ENCODE measurements around the gene LHX3.

The LHX3 gene

DNA sequence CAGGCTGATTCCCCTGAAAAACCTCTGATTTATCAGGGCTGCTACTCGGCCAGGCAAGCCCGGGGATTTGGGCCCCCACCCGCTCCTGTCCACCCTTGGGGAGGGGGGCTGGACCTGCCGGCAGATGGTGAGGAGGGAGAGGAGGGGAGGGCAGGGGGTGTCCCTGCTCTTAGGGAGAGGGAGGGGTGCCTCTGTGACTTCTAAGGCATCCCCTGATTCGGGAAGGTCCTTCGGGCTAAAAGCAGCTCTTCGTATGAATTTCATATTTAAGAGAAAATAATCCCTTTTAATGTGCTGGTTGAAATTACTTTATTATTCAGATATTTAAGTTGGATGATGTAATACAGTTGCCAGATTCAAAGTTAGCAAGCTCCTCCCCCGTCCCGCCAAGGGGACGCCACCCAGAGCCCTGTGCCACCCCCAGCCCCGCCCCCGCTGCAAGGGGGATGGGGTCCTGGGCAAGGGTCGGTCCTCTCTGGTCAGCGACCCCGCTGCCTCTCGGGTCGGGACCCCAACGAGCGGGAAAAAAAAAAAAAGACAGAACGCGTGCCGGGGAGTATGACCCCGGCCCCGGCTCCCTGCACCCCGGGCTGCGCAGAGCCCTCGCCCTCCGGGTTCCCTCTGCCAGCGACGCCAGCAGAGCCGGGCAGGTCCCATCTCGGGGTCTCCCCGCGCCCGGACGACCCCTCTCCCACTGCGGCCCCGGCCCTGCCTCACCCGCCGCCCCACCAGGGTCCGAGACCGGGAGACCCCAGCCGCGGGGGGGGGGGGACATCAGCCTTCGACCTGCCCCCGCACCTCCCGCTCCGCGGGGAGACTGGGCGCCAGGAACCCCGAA is 12.4 kb downstream of the LHX3 start:
- no peak for DNase-seq (ENCODE audit: low spot score)

DNA sequence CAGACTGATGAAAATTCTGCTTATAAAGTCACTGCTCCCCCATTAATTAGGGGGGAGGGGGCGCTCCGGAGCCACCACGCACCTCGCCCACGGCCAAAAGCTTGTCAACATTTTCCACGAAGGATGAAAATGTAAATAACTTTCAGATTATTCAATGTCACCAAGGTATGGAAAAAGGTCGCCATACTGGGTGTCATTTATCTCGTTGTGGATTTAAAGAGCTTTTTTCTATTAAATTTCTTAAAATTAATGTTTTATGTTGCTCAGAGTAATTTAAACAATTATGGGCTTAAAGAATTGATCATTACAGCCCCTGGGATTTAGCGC is 13.0 kb downstream of the LHX3 start:
- no peak for DNase-seq (ENCODE audit: low spot score)

DNA sequence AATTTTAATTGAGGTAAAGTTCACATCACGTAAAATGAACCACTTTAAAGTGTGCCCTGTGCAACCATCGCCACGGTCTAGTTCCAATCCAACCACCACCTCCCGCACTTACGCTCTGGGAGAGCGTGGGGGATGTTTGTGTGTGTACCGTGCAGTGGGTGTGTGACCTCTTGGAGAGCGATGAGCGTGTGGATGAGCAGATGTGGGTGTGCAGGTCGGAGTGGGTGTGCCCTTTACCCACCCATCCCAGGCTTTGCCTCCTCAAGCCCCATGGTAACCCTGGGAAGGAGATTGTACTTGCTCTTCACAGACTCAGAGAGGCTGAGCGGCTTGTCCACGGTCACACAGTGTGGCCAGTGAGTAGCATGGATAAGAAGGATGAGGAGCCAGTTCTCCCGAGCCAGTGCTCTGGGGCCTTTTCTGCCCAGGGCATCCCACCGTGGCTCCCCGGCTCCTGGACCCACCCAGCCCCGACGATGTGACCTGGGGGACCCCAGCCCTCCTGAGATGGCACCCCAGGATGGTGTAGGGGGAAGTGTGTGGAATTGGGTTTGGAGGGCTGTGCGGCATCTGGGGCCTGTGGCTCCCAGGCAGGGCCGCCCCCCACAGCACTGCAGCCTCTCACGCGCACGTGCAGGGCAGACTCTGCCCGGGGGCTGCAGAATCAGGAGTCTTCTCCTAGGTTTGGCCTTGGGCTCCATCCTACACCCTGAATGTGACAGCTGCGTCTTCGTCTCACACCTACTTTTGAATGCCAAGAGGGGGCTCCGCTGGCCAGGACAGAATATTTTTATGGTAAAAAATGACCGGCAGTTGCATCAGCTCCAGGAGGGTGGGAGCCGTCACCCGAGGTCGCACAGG is 13.6 kb downstream of the LHX3 start:
- no peak for DNase-seq (ENCODE audit: low spot score)

DNA sequence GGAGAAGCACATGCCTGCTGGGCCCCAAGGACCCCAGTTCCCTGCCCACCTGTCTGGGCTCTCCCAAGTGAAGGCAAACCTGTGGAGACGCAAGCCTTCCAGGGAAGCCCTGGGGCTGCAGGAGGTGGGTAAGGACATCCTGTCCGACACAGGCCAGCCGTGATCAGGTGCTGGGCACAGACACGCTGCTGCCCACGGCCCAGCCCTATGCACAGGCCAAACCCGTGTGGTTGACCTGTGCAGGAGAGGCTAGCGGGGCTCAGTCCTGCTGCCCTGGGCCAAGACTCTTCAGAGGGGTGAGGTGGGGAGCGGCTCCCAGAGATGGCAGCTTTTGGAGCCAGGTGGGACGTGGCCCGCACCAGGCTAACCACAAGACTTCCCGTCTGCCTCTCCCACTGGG is 14.3 kb downstream of the LHX3 start:
- no peak for DNase-seq (ENCODE audit: low spot score)

DNA sequence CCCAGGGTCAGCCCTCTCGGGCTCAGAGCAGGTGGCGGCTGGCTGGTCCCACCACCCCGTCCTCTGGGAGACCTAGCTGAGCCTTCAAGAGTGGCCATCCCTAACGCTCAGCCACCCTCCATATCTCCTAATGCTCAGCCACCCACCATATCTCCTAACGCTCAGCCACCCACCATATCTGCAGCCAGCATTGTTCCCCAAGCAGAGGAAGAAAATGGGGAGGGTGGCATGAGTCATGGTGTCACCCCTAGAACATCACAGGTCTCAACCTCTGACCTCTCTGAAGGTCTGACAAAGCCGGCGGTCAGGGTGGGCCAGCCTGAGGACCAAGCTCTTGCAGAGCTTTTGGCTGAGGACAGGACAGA is 14.7 kb downstream of the LHX3 start:
- DNase-seq (ENCODE audit: low spot score), result no peak

DNA sequence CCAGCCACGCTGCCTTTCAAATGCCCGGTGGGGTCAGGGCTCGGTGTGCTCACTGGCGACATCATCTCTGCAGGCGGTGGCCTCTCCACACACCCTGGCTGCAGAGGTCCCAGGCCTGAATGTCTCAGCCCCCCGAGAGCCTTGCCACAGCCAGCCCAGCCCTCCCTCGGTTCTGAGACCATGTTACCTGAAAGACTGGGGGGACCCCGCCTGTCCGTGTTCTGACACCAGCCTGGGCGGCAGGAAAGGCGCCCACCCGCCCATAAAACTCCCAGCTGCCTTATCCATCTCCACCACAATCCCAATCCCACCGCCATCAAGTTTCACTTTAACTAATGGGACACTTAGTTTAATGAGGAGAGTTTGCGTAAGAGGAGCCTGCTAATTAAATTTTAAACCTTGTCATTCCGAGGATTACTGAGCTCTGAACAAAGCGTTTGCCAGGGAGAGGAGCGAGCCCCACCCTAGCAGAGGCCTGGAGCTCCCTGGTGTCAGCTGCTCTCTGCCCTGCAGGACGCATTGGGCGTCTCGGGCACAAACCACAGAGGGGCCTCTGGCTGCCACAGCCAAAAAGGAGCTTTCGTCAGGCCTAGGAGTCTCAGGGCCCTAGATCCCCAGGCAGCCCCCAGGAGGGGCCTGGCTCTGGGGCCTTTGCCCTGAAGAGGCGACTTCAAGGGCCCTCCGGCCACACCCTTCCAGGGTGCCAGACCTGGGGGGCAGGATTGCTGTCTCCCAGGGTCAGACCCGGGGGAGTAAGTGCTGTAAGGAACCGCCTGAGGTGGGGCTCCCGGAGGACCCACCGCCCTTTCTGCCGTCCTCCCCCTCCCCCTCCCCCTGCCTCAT is 15.3 kb downstream of the LHX3 start:
- DNase-seq (ENCODE audit: low spot score), result peak; percentile 56

DNA sequence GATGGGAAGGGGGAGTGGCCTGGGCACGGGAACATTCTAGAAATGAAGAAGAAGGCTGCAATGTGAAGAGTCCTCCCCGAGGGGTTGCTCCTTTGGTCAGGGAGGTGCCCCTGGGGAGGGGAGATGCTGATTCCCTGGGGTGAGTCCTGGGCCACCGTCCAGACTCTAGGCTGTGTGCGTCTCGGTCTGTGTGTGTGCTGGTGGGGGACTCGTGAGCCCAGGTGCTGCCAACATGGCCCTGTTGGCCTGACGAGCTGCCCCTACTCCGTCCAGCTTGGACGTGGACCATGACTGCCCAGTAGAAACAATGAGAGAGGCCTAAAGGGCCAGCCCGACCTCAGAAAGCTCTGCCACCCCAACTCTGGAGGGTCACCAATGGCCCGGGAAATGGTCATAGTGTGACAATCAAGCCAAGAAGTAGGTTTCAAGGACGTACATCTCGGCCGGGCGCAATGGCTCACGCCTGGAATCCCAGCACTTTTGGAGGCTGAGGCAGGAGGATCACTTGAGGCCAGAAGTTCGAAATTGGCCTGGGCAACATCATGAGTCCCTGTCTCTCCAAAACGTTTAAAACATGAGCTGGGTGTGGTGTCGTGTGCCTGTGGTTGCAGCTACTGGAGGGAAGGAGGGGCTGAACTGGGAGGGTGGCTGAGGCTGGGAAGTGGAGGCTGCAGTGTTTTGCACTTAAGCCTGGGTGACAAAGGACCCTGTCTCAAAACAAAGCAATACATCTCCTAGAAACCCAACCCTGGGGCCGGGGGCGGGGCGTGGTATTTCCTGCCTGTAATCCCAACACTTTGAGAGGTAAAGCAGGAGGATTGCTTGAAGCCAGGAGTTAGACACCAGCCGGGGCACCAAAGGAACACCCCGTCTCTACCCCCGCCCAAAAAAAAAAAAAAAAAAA is 17.0 kb downstream of the LHX3 start:
- no peak for DNase-seq (ENCODE audit: low spot score)

DNA sequence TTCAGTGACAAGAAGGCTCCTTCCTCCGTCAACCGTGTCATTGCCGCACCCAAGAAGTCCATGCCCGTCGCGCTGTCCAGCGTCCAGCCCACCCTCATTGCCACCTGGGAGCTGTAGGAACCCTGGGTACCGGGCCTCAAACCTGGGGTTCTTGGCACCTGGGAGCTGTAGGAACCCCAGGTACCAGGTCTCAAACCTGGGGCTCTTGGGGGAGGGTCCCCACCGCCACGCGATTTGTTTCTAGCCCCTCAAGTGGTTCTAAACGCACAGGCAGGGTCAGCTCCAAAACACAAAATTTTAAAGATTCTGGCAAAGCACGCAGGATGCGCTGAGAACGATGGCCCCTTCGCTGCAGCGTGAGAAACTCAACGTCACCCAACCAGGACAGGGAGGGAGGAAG is 17.7 kb downstream of the LHX3 start:
- no peak for DNase-seq (ENCODE audit: low spot score)

DNA sequence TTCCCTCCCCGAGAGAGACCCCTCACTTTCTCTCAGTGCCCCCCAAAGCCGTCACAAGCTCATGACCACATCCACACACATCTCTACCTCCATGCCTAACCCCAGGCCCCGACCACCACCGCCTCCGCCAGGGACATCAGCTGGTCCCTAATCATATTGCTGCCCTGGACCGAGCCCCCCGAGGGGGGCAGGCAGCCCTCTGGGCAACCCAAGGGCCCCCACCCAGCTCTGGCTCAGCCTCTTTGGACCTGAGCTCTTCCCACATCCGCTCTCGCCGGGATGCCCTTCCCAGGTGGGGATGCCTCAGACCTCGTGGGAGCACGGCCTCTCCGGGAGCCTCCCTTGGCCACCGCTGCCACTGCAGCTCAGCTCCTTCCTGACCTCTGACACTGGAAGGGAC is 18.5 kb downstream of the LHX3 start:
- no peak for DNase-seq (ENCODE audit: low spot score)

DNA sequence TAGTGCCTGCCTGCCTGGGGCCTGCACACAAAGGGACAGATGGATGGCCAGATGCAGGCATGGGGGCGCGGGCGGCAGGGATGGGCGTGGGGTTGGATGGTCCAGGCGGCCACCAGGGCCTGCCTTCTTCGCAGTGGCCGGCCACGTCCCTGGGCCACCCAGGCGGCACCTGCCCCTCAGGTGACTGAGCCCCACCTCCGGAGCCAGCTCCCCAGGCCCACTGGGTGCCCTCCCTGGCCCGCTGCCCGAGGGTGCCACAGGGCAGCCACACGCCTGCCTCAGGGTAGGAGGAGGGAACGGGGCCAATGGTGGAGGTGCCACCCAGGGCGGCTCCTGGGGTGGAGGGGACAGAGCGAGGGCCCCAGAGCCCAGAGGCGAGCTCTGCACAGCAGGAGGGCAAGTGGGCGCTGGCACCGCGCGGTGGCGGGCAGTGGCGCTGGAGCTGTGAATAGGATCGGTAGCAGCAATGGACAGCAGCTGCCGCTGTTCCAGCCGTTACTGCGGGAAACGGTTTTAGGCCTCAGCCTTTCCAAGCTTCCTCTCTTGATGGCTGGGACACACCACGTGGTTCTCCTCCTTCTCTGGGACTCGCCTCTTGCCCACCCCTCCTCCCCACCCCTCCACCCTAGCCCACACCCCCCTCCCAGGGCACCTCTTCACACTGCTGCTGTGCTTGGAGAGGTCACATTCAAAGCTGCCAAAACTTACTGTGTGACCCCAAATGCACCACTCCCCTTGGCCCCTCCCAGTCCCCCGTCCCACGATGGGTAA is 19.1 kb downstream of the LHX3 start:
- no peak for DNase-seq (ENCODE audit: low spot score)

DNA sequence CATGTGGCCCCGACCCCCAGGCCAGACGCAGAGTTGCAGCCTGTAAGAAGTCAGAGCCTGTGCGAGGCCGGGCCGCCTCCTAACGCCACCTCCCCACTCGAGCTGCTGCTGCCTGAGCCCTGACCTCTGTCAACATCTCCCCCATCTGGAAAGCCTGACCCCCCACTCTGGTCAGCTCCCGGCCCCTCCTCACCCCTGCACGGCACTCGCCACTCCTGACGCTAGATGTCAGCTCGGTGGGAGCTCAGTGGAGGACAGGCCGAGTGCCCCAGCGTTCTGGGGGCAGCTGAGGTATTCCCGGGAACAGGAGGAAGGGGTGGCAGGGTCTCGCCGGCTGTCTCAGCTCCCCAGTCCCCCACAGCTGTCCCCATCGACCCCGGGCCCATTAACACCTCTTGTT is 19.9 kb downstream of the LHX3 start:
- no peak for DNase-seq (ENCODE audit: low spot score)

DNA sequence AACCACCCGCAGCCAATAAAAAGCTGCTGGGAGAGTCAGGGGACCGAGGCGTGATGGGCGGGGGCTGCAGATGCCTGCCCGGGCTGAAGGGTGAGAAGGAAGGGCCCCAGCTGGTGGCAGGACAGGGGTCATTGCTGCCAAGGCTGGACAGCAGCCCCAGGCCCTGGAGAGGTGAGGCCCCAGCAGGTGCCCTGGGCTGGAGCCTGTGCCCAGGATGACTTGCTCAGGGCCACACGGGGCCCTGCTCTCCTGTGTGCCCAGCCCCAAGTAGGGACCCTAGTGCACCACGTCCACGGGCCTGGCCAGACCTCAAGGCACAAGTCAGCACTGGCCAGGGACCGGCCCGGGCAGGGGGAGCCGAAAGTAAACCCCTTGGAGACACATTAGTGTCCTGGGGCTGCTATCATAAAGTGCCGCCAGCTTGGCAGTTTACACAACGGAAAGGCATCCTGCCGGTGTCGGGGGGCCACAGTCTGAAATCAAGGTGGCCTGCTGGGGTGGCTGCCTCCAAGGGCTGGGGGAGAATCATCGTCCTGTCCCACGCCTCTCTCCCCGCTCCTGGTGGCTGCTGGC is 22.0 kb downstream of the LHX3 start:
- no peak for DNase-seq (ENCODE audit: low spot score)

DNA sequence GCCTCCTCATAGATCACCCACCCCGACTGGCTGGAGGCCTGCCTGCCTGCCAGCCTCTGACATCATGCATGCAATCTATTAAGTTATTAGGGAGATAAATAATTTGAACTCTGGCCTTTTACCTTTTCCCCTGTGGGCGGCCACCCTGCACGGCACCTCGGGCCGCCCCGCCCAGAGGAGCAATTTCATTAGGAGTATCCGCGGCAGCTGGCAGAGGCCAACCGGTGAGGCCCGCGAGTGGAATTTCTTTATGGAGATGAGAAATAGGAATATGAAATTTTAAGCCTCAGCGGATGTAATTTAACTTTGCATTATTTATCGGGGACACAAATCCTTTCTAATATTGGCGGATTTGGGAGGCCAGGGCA is 22.5 kb downstream of the LHX3 start:
- no peak for DNase-seq (ENCODE audit: low spot score)

DNA sequence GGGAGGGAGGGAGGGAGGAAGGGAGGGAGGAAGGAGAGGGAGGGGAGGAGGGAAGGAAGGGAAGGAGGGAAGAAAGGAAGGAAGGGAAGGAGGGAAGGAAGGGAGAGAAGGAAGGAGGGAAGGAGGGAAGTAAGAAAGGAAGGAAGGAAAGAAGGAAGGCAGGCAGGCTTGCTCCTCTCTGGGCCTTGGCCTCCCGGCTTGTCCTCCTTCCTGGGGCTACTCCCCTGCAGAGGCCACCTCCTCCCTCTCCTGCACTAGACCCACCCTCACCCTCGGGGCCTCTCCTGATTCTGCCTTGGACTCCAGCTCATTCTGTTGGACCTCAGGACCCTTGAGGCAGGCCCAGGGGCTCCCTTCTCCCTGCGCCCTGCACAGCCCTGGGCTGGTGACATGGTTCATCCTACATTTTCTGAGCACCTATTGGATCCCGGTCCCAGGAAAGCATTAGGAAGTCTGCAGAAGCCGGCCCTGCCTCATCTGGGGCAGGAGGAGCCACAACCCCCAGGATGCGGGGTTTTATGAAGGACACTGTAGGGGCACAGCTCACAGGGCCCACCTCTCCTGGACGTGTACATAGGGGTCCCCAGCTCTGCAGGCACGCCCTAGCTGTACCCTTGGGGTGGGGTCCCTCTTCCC is 23.0 kb downstream of the LHX3 start:
- DNase-seq (ENCODE audit: low spot score), result no peak

DNA sequence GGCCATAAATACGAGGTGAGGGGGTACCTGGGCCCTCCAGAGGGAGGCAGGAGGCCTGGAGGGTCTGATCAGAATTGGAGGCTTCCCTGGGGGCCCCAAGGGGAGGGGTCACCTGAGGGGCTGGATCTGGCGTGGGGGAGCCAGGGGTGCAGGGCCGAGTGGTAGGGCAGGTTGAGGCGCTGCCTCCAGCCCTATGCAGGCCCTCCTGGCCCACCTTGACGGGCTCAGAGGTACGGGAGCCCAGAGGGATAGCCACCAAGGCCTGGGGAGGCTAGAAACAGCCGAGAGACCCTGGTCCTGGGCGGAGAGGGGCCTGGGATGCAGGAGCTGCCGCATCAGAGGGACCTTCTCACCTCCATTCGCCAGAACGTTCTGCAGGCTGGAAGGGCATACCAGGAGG is 24.3 kb downstream of the LHX3 start:
- no peak for DNase-seq (ENCODE audit: low spot score)

DNA sequence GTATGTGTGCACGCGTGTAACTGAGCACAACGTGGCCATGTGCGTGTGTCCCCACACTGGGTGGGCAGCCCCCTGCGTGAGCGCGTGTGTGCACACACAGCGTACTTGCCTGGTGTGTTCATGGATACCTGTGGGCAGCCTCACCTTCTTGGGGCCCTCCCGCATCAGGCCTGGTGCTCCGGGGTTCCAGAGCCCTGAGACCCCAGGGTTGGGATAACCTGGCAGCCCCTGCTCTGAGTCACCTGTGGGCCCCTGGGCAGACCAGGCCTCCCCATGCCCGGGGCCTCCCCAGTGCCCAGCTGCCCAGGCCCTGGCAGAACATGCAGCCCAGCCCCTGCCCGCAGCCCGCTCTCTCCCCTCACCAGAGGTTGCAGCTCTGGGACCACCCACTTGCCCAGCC is 25.2 kb downstream of the LHX3 start:
- no peak for DNase-seq (ENCODE audit: low spot score)

DNA sequence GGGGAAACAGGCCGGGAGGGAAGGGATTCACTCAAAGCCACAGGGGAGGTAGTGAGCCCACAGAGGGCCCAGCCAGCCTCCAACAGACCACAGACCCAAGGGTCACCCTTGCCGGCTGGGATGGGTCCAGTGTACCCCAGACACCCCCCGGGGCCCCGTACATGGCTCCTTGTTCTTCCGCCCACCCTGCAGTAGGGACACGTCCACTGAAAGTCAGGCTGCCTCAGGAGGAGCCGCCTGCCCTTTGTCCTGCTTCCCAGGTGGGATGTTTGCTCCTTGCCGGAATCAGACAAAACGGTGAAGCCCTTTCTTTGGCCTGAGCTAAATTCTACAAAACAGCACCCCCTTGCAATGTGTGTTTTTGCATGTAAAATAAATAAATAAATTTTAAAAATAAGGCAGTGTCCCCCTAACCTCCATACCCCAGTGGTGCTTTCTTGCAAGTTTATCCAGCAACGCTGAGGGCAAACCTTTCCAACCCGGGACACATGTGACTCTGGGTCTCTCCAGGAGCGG is 25.8 kb downstream of the LHX3 start:
- DNase-seq (ENCODE audit: low spot score), result no peak

DNA sequence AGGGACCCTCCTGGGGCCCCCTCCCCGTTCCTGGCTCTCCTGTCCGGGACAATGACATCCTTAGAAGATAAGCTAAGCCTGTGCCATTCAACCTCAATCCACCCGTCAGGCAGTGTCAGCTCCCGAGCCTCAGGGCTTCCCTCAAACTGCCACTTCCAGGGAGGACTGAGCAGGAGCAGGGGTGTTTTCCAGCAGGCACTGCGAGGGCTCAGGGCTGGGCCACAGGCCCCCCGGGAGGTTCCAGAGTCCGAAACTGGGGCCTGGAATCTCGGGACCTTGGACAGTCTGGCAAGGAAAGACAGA is 26.2 kb downstream of the LHX3 start:
- no peak for DNase-seq (ENCODE audit: low spot score)

DNA sequence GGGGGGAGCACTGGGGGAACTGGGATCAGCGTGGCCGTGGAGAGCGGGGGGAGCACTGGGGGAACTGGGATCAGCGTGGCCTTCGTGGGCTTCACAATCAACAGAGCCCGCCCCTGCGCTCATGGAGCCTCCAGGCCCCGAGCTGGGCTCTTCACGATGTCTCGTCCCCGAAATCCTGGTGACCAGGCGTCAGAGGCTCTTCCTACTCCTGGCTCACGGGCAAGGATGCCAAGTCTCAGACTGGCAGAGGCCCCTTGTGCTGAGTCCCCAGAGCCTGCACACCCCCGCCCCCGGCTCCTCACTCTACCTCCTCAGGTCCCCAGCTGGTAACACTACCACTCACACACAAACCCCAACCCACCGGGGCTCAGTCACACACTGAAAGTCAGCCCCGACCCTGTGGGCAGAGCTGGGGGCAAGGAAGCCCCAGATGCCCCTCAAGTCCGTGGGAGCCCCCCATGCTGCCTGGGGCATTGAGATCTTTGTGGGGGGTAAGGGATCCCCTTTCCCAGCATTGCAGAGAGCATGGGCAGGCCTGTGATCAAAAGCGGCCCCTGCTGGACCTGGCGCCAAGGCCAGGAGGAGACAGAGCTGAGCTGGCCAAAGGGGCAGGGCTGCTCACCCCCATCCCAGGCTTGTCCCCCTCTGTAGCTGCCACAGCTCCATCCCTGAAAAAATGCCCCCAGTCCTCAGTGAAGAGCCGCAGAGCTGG is 26.7 kb downstream of the LHX3 start:
- no peak for DNase-seq (ENCODE audit: low spot score)

Measured in AG20443 (cell line).